GM06990 (cell line): ENCODE measurements around the gene EIF1.

Source experiments
- DNase-seq: peaks from one replicate; pipeline ENCODE4 v3.0.0-alpha.2; 2011; ENCODE audit not compliant: insufficient read length; ENCODE audit errors: extremely low read depth
- H3K27me3 ChIP-seq: replicated peaks from 2 replicates; pipeline ENCODE4 v1.6.0; 2011; ENCODE audit warnings: low read length; ENCODE audit not compliant: control insufficient read depth, insufficient read depth
- H3K36me3 ChIP-seq: 2 replicates; pipeline ENCODE4 v1.5.1; 2011; ENCODE audit warnings: low read length; ENCODE audit not compliant: control insufficient read depth, insufficient read depth
- H3K4me3 ChIP-seq: replicated peaks from 2 replicates; pipeline ENCODE4 v1.5.1; 2011; ENCODE audit warnings: low read depth, mild to moderate bottlenecking, control low read depth, low read length
- TF ChIP-seq, protein P1 (sequence below): IDR thresholded peaks from 2 replicates; pipeline ENCODE4 v1.5.1; 2011; ENCODE audit warnings: low read length, control low read depth, mild to moderate bottlenecking, inconsistent platforms; ENCODE audit not compliant: insufficient read depth, poor library complexity, severe bottlenecking

The EIF1 gene

DNA sequence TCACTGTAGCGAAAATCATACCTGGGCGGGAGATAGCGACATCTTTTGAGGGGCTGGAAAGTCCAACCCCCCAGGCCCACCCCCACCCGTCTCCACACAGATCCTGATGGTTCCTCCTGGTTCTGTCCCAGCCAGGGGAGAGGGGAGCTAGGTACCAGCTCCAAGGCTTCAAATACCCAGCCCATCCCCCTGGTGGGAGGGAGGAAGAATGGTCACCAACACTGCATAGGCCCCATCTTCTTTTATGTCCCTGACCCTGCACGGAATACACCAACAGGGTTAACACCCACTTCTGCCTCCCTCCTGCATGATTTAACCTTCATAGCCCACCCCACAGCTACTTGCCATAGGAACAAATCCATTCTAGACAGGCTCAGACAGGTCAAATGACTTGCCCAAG, 36.4 kb downstream of the EIF1 start:
- no peak overlapping the region for H3K4me3 ChIP-seq
- TF ChIP-seq, protein P1, sequence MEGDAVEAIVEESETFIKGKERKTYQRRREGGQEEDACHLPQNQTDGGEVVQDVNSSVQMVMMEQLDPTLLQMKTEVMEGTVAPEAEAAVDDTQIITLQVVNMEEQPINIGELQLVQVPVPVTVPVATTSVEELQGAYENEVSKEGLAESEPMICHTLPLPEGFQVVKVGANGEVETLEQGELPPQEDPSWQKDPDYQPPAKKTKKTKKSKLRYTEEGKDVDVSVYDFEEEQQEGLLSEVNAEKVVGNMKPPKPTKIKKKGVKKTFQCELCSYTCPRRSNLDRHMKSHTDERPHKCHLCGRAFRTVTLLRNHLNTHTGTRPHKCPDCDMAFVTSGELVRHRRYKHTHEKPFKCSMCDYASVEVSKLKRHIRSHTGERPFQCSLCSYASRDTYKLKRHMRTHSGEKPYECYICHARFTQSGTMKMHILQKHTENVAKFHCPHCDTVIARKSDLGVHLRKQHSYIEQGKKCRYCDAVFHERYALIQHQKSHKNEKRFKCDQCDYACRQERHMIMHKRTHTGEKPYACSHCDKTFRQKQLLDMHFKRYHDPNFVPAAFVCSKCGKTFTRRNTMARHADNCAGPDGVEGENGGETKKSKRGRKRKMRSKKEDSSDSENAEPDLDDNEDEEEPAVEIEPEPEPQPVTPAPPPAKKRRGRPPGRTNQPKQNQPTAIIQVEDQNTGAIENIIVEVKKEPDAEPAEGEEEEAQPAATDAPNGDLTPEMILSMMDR = no peak
- DNase-seq = no peak
- no peaks in the 10 kb centered on the region for H3K27me3 ChIP-seq
- H3K36me3 ChIP-seq = no peaks in the 10 kb centered on the region

DNA sequence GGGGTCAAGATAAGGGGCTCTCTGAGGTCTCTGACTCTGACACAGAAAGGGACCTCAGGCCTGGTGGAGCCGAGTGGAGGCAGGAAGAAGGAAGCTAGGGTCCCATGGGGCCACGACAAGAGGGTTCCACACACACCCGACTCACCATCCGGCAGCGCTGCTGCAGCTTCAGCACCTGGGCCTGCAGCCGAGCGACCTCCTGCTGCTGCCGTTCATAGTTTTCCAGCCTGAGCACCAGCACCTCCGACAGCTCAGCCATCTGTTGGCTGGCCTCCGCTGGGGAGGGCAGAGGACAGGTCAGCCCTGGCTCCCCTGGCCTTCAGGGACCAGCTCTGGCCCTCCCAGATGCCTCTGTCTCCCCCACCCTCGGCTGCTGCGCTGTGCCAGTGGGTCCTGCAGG, 39.4 kb downstream of the EIF1 start:
- TF ChIP-seq, protein P1 = no peak
- no peaks in the 10 kb centered on the region for H3K36me3 ChIP-seq
- no peak for DNase-seq

DNA sequence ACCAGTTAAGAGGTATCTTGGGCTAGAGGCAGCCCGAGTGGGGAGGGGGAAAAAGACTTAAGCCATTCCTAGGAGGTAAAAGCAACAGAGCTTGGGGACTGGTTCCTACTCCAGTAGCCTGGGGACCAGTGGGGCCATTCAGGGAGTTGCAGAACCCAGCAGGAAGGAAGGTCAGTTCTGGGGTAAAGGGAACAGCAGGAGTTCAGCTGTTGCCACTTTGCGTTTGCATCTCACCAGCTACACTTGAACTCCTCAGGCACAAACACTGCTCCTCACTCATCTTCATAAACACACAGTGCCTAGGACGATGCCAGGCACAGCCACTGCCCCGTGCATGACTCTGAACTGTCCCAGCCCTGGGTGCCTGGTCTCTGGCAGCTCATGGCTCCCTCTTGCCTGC, 41.8 kb downstream of the EIF1 start:
- Histone ChIP-seq H3K27me3 (peaks cover 1% of the 10 kb centered on the region), H3K36me3 (no peaks in the 10 kb centered on the region), H3K4me3 (no peak overlapping the region)
- DNase-seq = no peak
- TF ChIP-seq, protein P1 = no peak

More for the DNA sequence above, 39.4 kb downstream of the EIF1 start:
- Histone ChIP-seq H3K4me3 (no peak overlapping the region), H3K27me3 (no peaks in the 10 kb centered on the region; the same call in 1 of the 2 replicates)

DNA sequence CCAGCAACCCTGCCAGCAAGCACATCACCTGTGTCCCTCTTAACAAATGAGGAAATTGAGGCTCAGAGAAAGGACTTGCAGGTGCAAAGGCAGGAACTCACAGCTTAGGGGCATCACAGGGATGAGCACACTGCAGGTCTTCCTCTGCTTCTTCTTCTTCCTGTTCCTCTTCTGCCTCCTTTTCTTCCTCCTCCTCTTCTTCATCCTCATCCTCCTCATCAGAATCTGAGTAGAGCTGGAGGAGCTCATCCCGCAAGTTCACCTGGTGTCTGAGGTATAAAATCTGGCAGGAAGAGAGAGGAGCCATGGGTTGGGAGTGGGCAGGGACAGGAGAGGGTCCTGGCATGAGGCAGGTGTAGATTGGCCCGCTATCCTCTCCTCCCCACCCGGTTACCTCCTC, 43.2 kb downstream of the EIF1 start:
- H3K27me3 ChIP-seq = peaks cover 1% of the 10 kb centered on the region
- no peak overlapping the region for H3K4me3 ChIP-seq
- TF ChIP-seq, protein P1 = no peak
- H3K36me3 ChIP-seq = no peaks in the 10 kb centered on the region
- DNase-seq = no peak

DNA sequence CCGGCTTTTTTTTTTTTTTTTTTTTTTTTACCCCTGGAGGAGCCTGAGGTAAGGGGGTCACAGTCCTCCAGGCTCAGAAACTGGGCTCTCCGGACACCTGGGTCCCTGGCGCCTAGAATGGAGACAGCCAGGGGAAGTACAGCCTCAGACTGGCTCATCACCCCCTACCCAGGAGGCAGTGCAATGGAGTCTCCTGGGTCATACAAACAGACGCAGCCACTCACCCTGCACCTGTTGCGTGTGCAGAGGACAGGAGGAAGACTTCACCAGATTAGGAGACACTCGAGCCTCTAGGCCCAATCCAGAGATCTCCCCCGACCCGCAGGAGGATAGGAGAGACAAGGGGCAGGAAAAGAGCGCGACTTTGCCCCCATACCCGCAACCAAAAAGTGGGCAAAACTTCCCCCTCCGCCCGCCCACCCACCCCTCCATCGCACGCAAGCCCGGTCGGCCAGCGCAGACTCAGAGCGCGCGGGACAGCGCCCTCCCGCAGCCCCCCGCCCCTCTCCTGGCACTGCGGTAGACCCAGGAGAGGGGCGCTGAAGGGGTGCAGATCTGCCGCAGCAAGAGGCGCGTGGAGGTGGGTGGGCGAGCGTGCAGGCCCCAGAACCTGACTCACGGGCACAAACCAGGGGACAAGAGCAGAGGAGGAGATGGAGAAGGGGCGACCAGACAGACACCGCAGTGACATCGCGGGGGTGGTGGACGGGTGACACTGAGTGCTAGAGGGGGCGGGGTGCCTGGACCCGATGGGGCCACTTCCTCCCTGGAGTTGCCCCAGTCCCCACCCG, 44.9 kb downstream of the EIF1 start:
- Histone ChIP-seq H3K36me3 (no peaks in the 10 kb centered on the region), H3K27me3 (peaks cover 1% of the 10 kb centered on the region), H3K4me3 (no peak overlapping the region)
- DNase-seq = no peak
- TF ChIP-seq, protein P1 = no peak
